ENCODE measurements around the gene IL27RA. TPM values are rescaled to one million over a fixed set of nuclear protein-coding genes. Genes with fewer than 3 reads are reported as not detected.
"Not testable (repeated sequence)": the region's sequence is repeated elsewhere in the genome, so short reads cannot be mapped to it uniquely, and the experiment has no call there.

IL27RA gene
- polyA plus RNA-seq, 1 donor from 2014 or later: 58.3 TPM

DNA sequence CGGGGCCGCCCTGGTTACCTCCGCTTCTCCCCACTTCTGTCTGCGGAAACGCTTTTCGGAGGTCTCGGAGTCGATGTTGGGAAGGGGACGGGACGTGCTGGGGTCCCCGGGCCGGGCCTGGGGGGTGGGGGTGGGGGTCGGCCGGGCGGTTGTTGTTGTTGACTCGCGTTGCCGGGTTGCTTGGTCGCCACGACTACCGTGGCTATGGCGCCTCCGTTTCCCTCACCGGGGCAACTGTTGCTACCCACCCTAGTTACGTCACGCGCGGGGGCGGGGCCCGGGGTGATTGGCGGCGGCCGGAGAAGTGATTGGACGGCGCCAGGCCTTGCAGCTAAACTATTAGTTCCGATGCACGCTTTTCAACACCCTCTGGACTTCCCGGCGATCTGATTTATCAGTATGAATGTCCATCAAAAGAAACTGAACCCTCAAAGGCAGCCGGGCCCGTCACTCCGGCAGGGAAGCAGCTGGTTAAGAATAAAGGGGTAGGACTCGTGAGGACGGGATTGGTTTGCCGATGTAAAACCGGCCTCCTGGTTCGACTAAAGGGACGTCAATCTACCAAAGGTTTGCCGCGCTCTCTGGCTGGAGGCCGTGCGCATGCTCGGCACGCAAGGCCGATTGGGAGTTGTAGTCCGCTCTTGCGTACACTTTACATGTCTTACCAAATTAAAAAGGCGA lies 25.3 kb upstream of the IL27RA start, which contains the start of gene RFX1:
TSS of gene RFX1 (minus strand) at position 236 of the 681 bp plus-strand sequence. CDS start 12,477 bp downstream, outside the sequence.
- H3K36me3 Mint-ChIP-seq: peaks cover 1% of the 10 kb centered on the region
- H3K27ac Mint-ChIP-seq: peak within 1 kb of the TSS; percentile 98 to 100 (median 99)

DNA sequence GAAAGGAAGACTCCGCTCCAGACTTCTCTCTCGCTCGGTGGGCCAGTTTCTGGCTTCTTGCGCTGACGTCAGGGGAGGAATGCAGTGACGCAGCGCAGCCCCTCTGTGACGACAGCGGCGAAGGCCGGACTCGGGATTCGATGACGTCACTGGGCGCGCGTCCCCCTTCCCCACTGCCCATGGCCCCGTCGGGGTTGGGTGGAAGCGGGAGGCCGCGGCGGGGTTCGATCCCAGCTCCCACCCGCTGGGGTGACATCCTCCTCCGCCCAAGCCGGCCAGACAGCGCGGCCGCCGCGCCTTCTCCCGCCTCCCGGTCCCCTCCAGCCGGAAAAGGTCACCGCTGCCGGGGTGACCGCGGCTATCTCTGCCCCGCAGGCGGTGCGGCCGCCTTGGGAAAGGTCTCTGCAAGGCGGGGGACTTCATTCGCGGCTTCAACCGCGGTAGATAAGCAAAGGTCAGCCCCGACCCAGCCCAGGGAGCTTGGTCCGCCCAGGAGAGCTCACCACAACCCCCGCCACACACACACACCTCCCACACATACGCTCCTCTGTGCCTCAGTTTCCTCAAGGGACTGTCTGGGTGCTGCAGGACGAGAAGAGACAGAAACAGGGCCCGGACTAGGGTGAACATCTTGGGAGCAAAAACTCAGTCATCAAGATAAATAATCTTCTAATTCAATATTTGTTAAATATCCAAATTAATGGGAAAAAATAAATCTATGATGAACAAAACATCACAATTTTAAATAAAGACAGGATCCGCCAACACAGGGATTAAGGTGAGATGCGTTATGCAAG lies 24.6 kb upstream of the IL27RA start:
- Mint-ChIP-seq H3K4me3 (peak overlapping the region; percentile 87 to 95 (median 95)), H3K9me3 (no peaks in the 10 kb centered on the region)

More for the DNA sequence above, 25.3 kb upstream of the IL27RA start, which contains the start of gene RFX1:
- H3K27me3 Mint-ChIP-seq: no peaks in the 10 kb centered on the region
- H3K4me1 Mint-ChIP-seq: peaks cover 25 to 33% (median 33%) of the 10 kb centered on the region in 3 donors
- peak within 1 kb of the TSS; percentile 95 to 96 (median 95) for H3K4me3 Mint-ChIP-seq
- H3K9me3 Mint-ChIP-seq: no peaks in the 10 kb centered on the region

GRCh38 chr19:14012378-14012915 lies 19.1 kb upstream of the IL27RA start:
- H3K36me3 Mint-ChIP-seq: peaks cover 1% of the 10 kb centered on the region

More for the DNA sequence above, 24.6 kb upstream of the IL27RA start:
- no peaks in the 10 kb centered on the region for H3K27me3 Mint-ChIP-seq
- peaks cover 23 to 33% (median 32%) of the 10 kb centered on the region in 3 donors for H3K4me1 Mint-ChIP-seq
- H3K36me3 Mint-ChIP-seq: peaks cover 1% of the 10 kb centered on the region
- H3K27ac Mint-ChIP-seq: peak overlapping the region; percentile 98 to 100 (median 99)

GRCh38 chr19:14015524-14016035 lies 16.0 kb upstream of the IL27RA start:
- Mint-ChIP-seq H3K9me3 (peaks cover 0 to 4% (median 0%) of the 10 kb centered on the region in 3 donors), H3K4me1 (peaks cover 26 to 29% (median 26%) of the 10 kb centered on the region in 3 donors), H3K27ac (peak overlapping the region; percentile 48 to 79 (median 73)), H3K4me3 (peak overlapping the region; percentile 34 to 83 (median 71)), H3K27me3 (no peaks in the 10 kb centered on the region), H3K36me3 (no peaks in the 10 kb centered on the region)

More at GRCh38 chr19:14012378-14012915, 19.1 kb upstream of the IL27RA start:
- H3K27ac Mint-ChIP-seq: peak overlapping the region in 1 of 3 donors; percentile 19
- H3K9me3 Mint-ChIP-seq: peaks cover 0 to 4% (median 0%) of the 10 kb centered on the region in 3 donors
- H3K4me3 Mint-ChIP-seq: peak overlapping the region in 1 of 4 donors; percentile 74
- H3K4me1 Mint-ChIP-seq: peaks cover 15 to 20% (median 15%) of the 10 kb centered on the region in 3 donors
- H3K27me3 Mint-ChIP-seq: no peaks in the 10 kb centered on the region

DNA sequence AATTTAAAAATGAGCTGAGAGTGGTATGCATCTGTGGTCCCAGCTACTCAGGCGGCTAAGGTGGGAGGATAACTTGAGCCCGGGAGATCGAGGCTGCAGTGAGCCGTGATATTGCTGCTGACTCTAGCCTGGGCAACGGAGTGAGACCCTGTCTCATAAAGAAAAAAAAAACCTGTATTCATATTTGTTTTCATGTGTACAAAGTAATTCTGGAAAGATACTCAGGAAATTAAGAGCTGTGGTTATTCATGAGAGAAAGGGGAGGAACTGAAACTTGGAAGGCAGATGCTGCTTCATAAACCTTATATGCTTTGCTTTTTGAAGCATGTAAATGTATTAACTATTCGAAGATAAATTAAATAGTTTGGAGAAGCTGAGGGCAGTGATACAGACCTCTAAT lies 12.5 kb upstream of the IL27RA start:
- peak overlapping the region; percentile 66 to 86 (median 75) for H3K27ac Mint-ChIP-seq
- H3K4me3 Mint-ChIP-seq: peak overlapping the region; percentile 57 to 92 (median 80)
- peaks cover 17 to 31% (median 26%) of the 10 kb centered on the region in 3 donors for H3K4me1 Mint-ChIP-seq
- no peaks in the 10 kb centered on the region for H3K27me3 Mint-ChIP-seq
- H3K36me3 Mint-ChIP-seq: no peaks in the 10 kb centered on the region
- no peaks in the 10 kb centered on the region for H3K9me3 Mint-ChIP-seq

- not testable (repeated sequence) for H3K27me3 Mint-ChIP-seq, H3K36me3 Mint-ChIP-seq, H3K9me3 Mint-ChIP-seq
- Mint-ChIP-seq H3K4me3 (peak overlapping the region in 3 of 4 donors; percentile 57 to 86 (median 77)), H3K27ac (peak overlapping the region in 2 of 3 donors; percentile 66 to 75), H3K4me1 (peaks cover 17 to 26% (median 22%) of the 10 kb centered on the region in 3 donors)
These were observed 11.8 kb upstream of the IL27RA start for GRCh38 chr19:14019739-14020138.

GRCh38 chr19:14021474-14021873 lies 10.1 kb upstream of the IL27RA start:
- no peaks in the 10 kb centered on the region for H3K36me3 Mint-ChIP-seq
- no peak overlapping the region for H3K27ac Mint-ChIP-seq

GRCh38 chr19:14022469-14022868 lies 9.1 kb upstream of the IL27RA start:
- H3K4me3 Mint-ChIP-seq: no peak overlapping the region
- H3K27ac Mint-ChIP-seq: no peak overlapping the region
- peaks cover 11 to 23% (median 18%) of the 10 kb centered on the region in 3 donors for H3K4me1 Mint-ChIP-seq
- H3K36me3 Mint-ChIP-seq: no peaks in the 10 kb centered on the region
- no peaks in the 10 kb centered on the region for H3K9me3 Mint-ChIP-seq
- H3K27me3 Mint-ChIP-seq: no peaks in the 10 kb centered on the region

More at GRCh38 chr19:14021474-14021873, 10.1 kb upstream of the IL27RA start:
- no peaks in the 10 kb centered on the region for H3K9me3 Mint-ChIP-seq
- H3K4me1 Mint-ChIP-seq: peaks cover 11 to 23% (median 18%) of the 10 kb centered on the region in 3 donors
- H3K27me3 Mint-ChIP-seq: no peaks in the 10 kb centered on the region
- no peak overlapping the region for H3K4me3 Mint-ChIP-seq

DNA sequence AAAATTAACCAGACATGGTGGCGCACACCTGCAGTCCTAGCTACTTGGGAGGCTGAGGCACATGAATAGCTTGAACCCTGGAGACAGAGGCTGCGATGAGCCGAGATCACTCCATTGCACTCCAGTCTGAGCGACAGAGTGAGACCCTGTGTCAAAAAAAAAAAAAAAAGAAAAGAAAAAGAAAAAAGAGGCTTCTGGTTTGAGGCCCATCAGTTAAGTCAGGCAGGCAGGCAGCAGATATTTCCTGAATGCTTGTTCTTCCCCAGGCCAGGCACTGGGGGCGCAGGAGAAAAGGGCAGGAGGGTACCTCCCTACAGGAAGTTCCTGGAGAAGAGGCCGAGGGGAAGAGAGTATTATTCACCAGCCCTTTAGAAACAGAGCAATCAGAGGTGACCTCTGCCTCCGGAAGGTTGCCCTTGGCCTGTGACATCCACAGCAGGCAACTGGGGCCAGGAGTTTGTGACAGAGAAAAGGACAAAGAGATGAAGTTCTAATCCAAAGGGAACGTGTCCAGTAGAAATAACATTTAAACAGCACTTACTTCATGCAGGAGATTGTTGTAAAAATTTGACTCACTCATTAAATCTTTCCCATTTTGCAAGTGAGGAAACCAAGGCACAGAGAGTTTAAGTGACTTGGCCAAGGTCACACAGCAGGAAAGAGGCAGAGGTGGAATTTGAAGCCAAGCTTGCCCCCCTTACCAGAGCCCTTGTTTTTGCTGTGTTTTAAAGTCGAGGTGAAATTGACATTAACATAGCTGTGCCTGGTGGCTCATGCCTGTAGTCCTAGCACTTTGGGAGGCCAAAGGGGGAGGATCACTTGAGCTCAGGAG lies 7.9 kb upstream of the IL27RA start:
- Mint-ChIP-seq H3K4me3 (peak overlapping the region in 1 of 4 donors; percentile 16), H3K27me3 (no peaks in the 10 kb centered on the region), H3K9me3 (no peaks in the 10 kb centered on the region), H3K27ac (peak overlapping the region in 1 of 3 donors; percentile 55), H3K36me3 (no peaks in the 10 kb centered on the region), H3K4me1 (peaks cover 6 to 21% (median 21%) of the 10 kb centered on the region in 3 donors)

- H3K27me3 Mint-ChIP-seq, H3K36me3 Mint-ChIP-seq, H3K27ac Mint-ChIP-seq, H3K4me3 Mint-ChIP-seq, H3K9me3 Mint-ChIP-seq: not testable (repeated sequence)
- H3K4me1 Mint-ChIP-seq: peaks cover 7 to 26% (median 23%) of the 10 kb centered on the region in 3 donors
These were observed 4.8 kb upstream of the IL27RA start for GRCh38 chr19:14026652-14027192.

- Mint-ChIP-seq H3K27ac (peak within 1 kb of the TSS; percentile 6 to 52 (median 24)), H3K27me3 (no peaks in the 10 kb centered on the region), H3K9me3 (no peaks in the 10 kb centered on the region), H3K4me3 (peak within 1 kb of the TSS; percentile 21 to 75 (median 44)), H3K4me1 (peaks cover 10 to 28% (median 27%) of the 10 kb centered on the region in 3 donors), H3K36me3 (no peaks in the 10 kb centered on the region)
These were observed 3.6 kb upstream of the IL27RA start, which contains the start of gene RLN3 for GRCh38 chr19:14027856-14028450. TSS of gene RLN3 (plus strand) at chr19:14028148. CDS start at chr19:14028205, 57 bp downstream.

- Mint-ChIP-seq H3K4me3 (peak overlapping the region in 1 of 4 donors; percentile 36), H3K4me1 (peaks cover 11 to 24% (median 24%) of the 10 kb centered on the region in 3 donors), H3K9me3 (no peaks in the 10 kb centered on the region), H3K27ac (peak overlapping the region; percentile 6 to 52 (median 24)), H3K27me3 (no peaks in the 10 kb centered on the region), H3K36me3 (no peaks in the 10 kb centered on the region)
These were observed 2.7 kb upstream of the IL27RA start for GRCh38 chr19:14028901-14029300.

All from IgD-negative memory B cell (primary cell).